ENCODE measurements around the gene THTPA. TPM values are rescaled to one million over a fixed set of nuclear protein-coding genes. Genes with fewer than 3 reads are reported as not detected.

The THTPA gene
- total RNA-seq, 3 donors from 2014 or later (not counting 1 experiment from before 2014, with no cell fraction given): 16.5 to 19.3 (median 19.1) TPM

DNA sequence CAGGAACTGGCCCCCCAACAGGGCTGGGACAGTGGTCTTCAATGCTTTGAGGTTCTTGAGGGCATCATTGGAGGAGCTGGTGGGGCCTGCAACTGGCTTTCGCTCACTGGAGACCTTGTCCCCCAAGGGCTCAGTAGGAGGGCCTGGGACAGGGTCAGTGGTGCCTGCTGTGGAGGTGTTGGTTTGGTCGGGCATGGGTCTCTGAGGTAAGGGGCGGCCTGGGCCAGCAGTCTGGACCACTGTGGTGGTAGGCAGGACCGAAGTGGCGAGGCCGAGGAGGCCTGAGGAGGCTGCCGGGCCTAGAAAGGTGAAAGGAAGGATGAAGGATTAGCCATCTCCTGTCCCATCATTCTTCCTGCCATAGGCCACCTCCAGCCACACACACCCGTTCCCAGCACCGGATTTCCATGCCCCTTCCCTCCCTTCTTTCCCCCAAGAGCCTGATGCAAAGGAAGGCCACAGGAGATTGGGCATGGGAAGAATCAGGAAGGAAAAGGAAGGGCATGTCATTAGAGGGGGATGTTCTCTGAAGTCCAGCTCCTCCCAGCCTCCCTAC lies 33.4 kb upstream of the THTPA start:
- 93% methylated on average over 4 of the region's 9 CpGs for WGBS (ENCODE audit: insufficient coverage)
- Histone ChIP-seq H3K27ac (ENCODE audit: low read length) (no peak overlapping the region), H3K9me3 (ENCODE audit: control insufficient read depth, insufficient read depth, low read length) (no peaks in the 10 kb centered on the region), H3K27me3 (ENCODE audit: control insufficient read depth, insufficient read depth, low read length) (no peaks in the 10 kb centered on the region), H3K4me1 (ENCODE audit: control insufficient read depth, insufficient read depth, low read length) (no peaks in the 10 kb centered on the region), H3K36me3 (ENCODE audit: control insufficient read depth, insufficient read depth, low read length) (no peaks in the 10 kb centered on the region), H3K4me3 (ENCODE audit: low read length) (no peak overlapping the region)
- TF ChIP-seq, protein P1, sequence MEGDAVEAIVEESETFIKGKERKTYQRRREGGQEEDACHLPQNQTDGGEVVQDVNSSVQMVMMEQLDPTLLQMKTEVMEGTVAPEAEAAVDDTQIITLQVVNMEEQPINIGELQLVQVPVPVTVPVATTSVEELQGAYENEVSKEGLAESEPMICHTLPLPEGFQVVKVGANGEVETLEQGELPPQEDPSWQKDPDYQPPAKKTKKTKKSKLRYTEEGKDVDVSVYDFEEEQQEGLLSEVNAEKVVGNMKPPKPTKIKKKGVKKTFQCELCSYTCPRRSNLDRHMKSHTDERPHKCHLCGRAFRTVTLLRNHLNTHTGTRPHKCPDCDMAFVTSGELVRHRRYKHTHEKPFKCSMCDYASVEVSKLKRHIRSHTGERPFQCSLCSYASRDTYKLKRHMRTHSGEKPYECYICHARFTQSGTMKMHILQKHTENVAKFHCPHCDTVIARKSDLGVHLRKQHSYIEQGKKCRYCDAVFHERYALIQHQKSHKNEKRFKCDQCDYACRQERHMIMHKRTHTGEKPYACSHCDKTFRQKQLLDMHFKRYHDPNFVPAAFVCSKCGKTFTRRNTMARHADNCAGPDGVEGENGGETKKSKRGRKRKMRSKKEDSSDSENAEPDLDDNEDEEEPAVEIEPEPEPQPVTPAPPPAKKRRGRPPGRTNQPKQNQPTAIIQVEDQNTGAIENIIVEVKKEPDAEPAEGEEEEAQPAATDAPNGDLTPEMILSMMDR (IDR thresholded peaks at IDR 0.05): no peak
- Mint-ChIP-seq H3K4me1 (no peaks in the 10 kb centered on the region), H3K36me3 (no peaks in the 10 kb centered on the region), H3K9me3 (no peaks in the 10 kb centered on the region), H3K4me3 (no peak overlapping the region), H3K27ac (no peak overlapping the region), H3K27me3 (ENCODE audit: low read depth in 2 of 2) (no peaks in the 10 kb centered on the region)
- DNase-seq (no peak), ATAC-seq (no peak)
- intact Hi-C loops (cut with micrococcal nuclease): no loop called here

DNA sequence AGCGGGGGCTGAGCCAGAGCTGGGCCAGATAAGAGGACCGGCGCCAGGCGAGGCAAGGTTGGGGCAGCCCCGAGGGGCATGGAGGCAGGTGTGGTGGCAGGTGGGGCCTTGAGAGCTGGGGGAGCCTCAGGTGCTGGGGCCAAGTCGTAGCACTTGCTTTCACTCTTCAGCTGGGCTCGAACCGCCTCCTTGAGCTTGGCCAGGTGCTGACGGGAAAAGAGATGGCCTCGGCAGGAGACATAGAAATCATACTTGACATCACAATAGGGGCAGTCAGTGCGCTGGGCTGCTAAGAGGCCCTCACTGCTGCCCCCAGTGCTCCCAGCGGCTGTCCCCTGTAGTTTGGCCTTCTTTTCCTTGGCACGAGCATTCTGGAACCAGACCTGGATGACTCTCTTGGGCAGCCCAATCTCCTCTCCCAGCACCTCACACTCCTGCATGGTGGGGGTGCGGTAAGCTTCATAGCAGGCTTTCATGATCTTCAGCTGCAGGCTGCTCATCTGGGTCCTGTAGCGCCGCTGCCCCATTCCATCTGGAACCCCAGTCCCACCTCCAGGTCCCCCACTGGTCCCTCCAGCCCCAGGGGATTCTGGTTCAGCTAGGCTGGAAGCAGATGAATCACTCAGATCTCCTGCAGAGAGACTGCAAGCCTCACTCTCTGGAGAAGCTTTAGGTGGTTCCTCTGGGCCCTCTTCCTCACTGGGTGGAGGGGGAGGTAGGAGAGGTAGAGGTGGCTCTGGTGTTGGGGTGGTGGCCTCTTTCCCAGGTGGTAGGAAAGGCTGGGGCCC lies 32.6 kb upstream of the THTPA start:
- Mint-ChIP-seq H3K9me3 (no peaks in the 10 kb centered on the region), H3K27me3 (ENCODE audit: low read depth in 2 of 2) (no peaks in the 10 kb centered on the region), H3K4me3 (no peak overlapping the region), H3K36me3 (no peaks in the 10 kb centered on the region), H3K4me1 (no peaks in the 10 kb centered on the region), H3K27ac (no peak overlapping the region)
- intact Hi-C loops (cut with micrococcal nuclease): no loop called here
- no peaks in the 10 kb centered on the region for H3K36me3 ChIP-seq (ENCODE audit: control insufficient read depth, insufficient read depth, low read length)
- H3K9me3 ChIP-seq (ENCODE audit: control insufficient read depth, insufficient read depth, low read length): no peaks in the 10 kb centered on the region
- no peaks in the 10 kb centered on the region for H3K4me1 ChIP-seq (ENCODE audit: control insufficient read depth, insufficient read depth, low read length)
- WGBS (ENCODE audit: insufficient coverage): 93% methylated on average over 16 of the region's 16 CpGs
- no peak for ATAC-seq
- no peak overlapping the region for H3K27ac ChIP-seq (ENCODE audit: low read length)
- DNase-seq: no peak
- H3K4me3 ChIP-seq (ENCODE audit: low read length): no peak overlapping the region
- TF ChIP-seq, protein P1 (IDR thresholded peaks at IDR 0.05): no peak
- no peaks in the 10 kb centered on the region for H3K27me3 ChIP-seq (ENCODE audit: control insufficient read depth, insufficient read depth, low read length)

GRCh38 chr14:23524954-23525353 lies 31.1 kb upstream of the THTPA start:
- TF ChIP-seq, protein P1 (IDR thresholded peaks at IDR 0.05): no peak

More at GRCh38 chr14:23524954-23525353, 31.1 kb upstream of the THTPA start:
- no peak for DNase-seq
- no peak for ATAC-seq
- Histone ChIP-seq H3K36me3 (ENCODE audit: control insufficient read depth, insufficient read depth, low read length) (no peaks in the 10 kb centered on the region), H3K9me3 (ENCODE audit: control insufficient read depth, insufficient read depth, low read length) (no peaks in the 10 kb centered on the region), H3K27me3 (ENCODE audit: control insufficient read depth, insufficient read depth, low read length) (no peaks in the 10 kb centered on the region), H3K27ac (ENCODE audit: low read length) (no peak overlapping the region), H3K4me1 (ENCODE audit: control insufficient read depth, insufficient read depth, low read length) (no peaks in the 10 kb centered on the region), H3K4me3 (ENCODE audit: low read length) (no peak overlapping the region)
- Mint-ChIP-seq H3K27me3 (ENCODE audit: low read depth in 2 of 2) (peaks cover 0 to 2% of the 10 kb centered on the region in 2 donors), H3K4me1 (no peaks in the 10 kb centered on the region), H3K9me3 (no peaks in the 10 kb centered on the region), H3K27ac (no peak overlapping the region), H3K36me3 (no peaks in the 10 kb centered on the region), H3K4me3 (no peak overlapping the region)
- intact Hi-C loops (cut with micrococcal nuclease): no loop called here
- 93% methylated on average over 14 of the region's 14 CpGs for whole genome bisulfite sequencing (ENCODE audit: insufficient coverage)

Data from natural killer cell (primary cell).